Forelimb muscle (tissue), 1 donor: Measurements from ENCODE around the gene SPOCK1. TPM values are rescaled to one million over a fixed set of nuclear protein-coding genes. Genes with fewer than 3 reads are reported as not detected.
"Not testable (repeated sequence)": the region's sequence is repeated elsewhere in the genome, so short reads cannot be mapped to it uniquely, and the experiment has no call there.

Experiments
- DNase-seq: peaks from one replicate; pipeline ENCODE4 v3.0.0-alpha.2; 2013; ENCODE audit warnings: low read depth
- polyA plus RNA-seq: library from polyadenylated mRNA; unstranded; fragments of 120-200 nt; gene quantifications from one replicate; pipeline ENCODE4 v1.2.1, GENCODE V29; 2013; ENCODE audit not compliant: insufficient read length

Gene SPOCK1
- polyA plus RNA-seq, result 3.4 TPM

- DNase-seq, result peak; percentile 28
Measured at GRCh38 chr5:137498736-137499505, at the start of gene SPOCK1. TSS of gene SPOCK1 (minus strand) at chr5:137499326.

GRCh38 chr5:137545956-137546355 lies 46.8 kb upstream of the SPOCK1 start:
- no peak for DNase-seq

GRCh38 chr5:137535449-137535848 lies 36.3 kb upstream of the SPOCK1 start:
- not testable (repeated sequence) for DNase-seq

GRCh38 chr5:137533963-137534362 lies 34.8 kb upstream of the SPOCK1 start:
- no peak for DNase-seq

GRCh38 chr5:137531266-137531665 lies 32.1 kb upstream of the SPOCK1 start:
- DNase-seq, result no peak

- no peak for DNase-seq
Measured at GRCh38 chr5:137521246-137521645, 22.1 kb upstream of the SPOCK1 start.

- no peak for DNase-seq
Measured at GRCh38 chr5:137516961-137517360, 17.8 kb upstream of the SPOCK1 start.

- no peak for DNase-seq
Measured at GRCh38 chr5:137516251-137516797, 17.2 kb upstream of the SPOCK1 start.

GRCh38 chr5:137515238-137515637 lies 16.1 kb upstream of the SPOCK1 start:
- no peak for DNase-seq

- no peak for DNase-seq
Measured at GRCh38 chr5:137510671-137511070, 11.5 kb upstream of the SPOCK1 start.

GRCh38 chr5:137507150-137507549 lies 8.0 kb upstream of the SPOCK1 start:
- no peak for DNase-seq

- DNase-seq, result no peak
Measured at GRCh38 chr5:137506296-137506695, 7.2 kb upstream of the SPOCK1 start.

- no peak for DNase-seq
Measured at GRCh38 chr5:137504916-137505315, 5.8 kb upstream of the SPOCK1 start.

- DNase-seq, result no peak
Measured at GRCh38 chr5:137503456-137503855, 4.3 kb upstream of the SPOCK1 start.

GRCh38 chr5:137502632-137503031 lies 3.5 kb upstream of the SPOCK1 start:
- no peak for DNase-seq

GRCh38 chr5:137501846-137502406 lies 2.8 kb upstream of the SPOCK1 start:
- no peak for DNase-seq

GRCh38 chr5:137501226-137501625 lies 2.1 kb upstream of the SPOCK1 start:
- no peak for DNase-seq

- DNase-seq, result no peak
Measured at GRCh38 chr5:137500615-137501225, 1.6 kb upstream of the SPOCK1 start.

GRCh38 chr5:137499506-137499847 lies 351 bp upstream of the SPOCK1 start:
- not testable (repeated sequence) for DNase-seq

GRCh38 chr5:137498301-137498735 lies 808 bp downstream of the SPOCK1 start:
- DNase-seq, result no peak

- DNase-seq, result no peak
Measured at GRCh38 chr5:137497396-137498290, 1.5 kb downstream of the SPOCK1 start.

GRCh38 chr5:137496919-137497318 lies 2.2 kb downstream of the SPOCK1 start:
- DNase-seq, result no peak
